SU-DHL-6 (cell line): ENCODE measurements around the gene STK32B.
"Not testable (repeated sequence)": the region's sequence is repeated elsewhere in the genome, so short reads cannot be mapped to it uniquely, and the experiment has no call there.

Experiments
- H2AFZ ChIP-seq: fragments of 200-600 bp; sonication (generic); 2 replicates; pipeline ENCODE4 v1.6.1; 2014; ENCODE audit warnings: low read depth, mild to moderate bottlenecking, moderate library complexity, mixed read lengths, antibody characterized with exemption, low read length; ENCODE audit not compliant: severe bottlenecking
- H3F3A ChIP-seq: fragments of 200-600 bp; shearing (Covaris generic); 2 replicates; pipeline ENCODE4 v1.6.0; 2016; ENCODE audit warnings: antibody characterized with exemption, mild to moderate bottlenecking; ENCODE audit not compliant: insufficient read depth
- H3K27ac ChIP-seq: fragments of 200-600 bp; sonication (generic); 2 replicates; pipeline ENCODE4 v1.5.1; 2016; ENCODE audit warnings: low read depth, mild to moderate bottlenecking, low read length, moderate library complexity, mixed read lengths
- H3K27me3 ChIP-seq: fragments of 200-600 bp; sonication (generic), shearing (Covaris generic); 2 replicates; pipeline ENCODE4 v1.6.0; 2014; ENCODE audit warnings: mild to moderate bottlenecking, low read length
- H3K36me3 ChIP-seq: fragments of 200-600 bp; sonication (generic); 2 replicates; pipeline ENCODE4 v1.6.1; 2014; ENCODE audit warnings: mild to moderate bottlenecking, low read length, mixed read lengths
- H3K4me2 ChIP-seq: fragments of 300-600, 200-600 bp; shearing (Covaris generic), sonication (generic); 2 replicates; pipeline ENCODE4 v1.6.0; 2014; ENCODE audit warnings: low read length, low read depth, mild to moderate bottlenecking; ENCODE audit not compliant: poor library complexity, severe bottlenecking
- H3K4me3 ChIP-seq: fragments of 200-600 bp; sonication (generic); 2 replicates; pipeline ENCODE4 v1.5.1; 2014; ENCODE audit warnings: antibody characterized with exemption, low read length, mild to moderate bottlenecking, mixed read lengths; ENCODE audit not compliant: insufficient read depth, poor library complexity, severe bottlenecking
- H3K79me2 ChIP-seq: fragments of 200-600 bp; sonication (generic); 2 replicates; pipeline ENCODE4 v1.6.1; 2014; ENCODE audit warnings: mild to moderate bottlenecking, low read length, moderate library complexity; ENCODE audit not compliant: insufficient read depth
- H3K9ac ChIP-seq: fragments of 200-600 bp; sonication (generic); 2 replicates; pipeline ENCODE4 v1.7.0; 2014; ENCODE audit warnings: mild to moderate bottlenecking, low read length
- H3K9me2 ChIP-seq: fragments of 200-600 bp; sonication (generic); replicated peaks from 2 replicates; pipeline ENCODE4 v1.6.1; 2014; ENCODE audit warnings: low read length; ENCODE audit not compliant: insufficient read depth
- H3K9me3 ChIP-seq: fragments of 200-600 bp; sonication (generic); 2 replicates; pipeline ENCODE4 v1.6.1; 2014; ENCODE audit warnings: low read length, mixed read lengths; ENCODE audit not compliant: insufficient read depth
- H4K20me1 ChIP-seq: fragments of 200-600 bp; sonication (generic); 2 replicates; pipeline ENCODE4 v1.6.1; 2014; ENCODE audit warnings: low read depth, mild to moderate bottlenecking, antibody characterized with exemption, low read length, moderate library complexity, mixed read lengths
- EZH2phosphoT487 ChIP-seq: fragments of 200-600 bp; sonication (generic), shearing (Covaris generic); conservative IDR thresholded peaks from 2 replicates; pipeline ENCODE4 v1.6.1; 2018; ENCODE audit warnings: mild to moderate bottlenecking, antibody characterized with exemption, low read length, moderate library complexity, mixed read lengths
- TF ChIP-seq, protein P1 (sequence below): fragments of 200-600 bp; sonication (generic); IDR thresholded peaks from one replicate; pipeline ENCODE4 v1.5.1; 2017; ENCODE audit warnings: antibody characterized with exemption, mild to moderate bottlenecking, low read length, moderate library complexity; ENCODE audit not compliant: insufficient read depth, poor library complexity, severe bottlenecking

STK32B gene

GRCh38 chr4:5237086-5237660, 185.9 kb downstream of the STK32B start:
- Histone ChIP-seq H3F3A (no peaks in the 10 kb centered on the region), H3K79me2 (no peaks in the 10 kb centered on the region), H3K36me3 (no peaks in the 10 kb centered on the region), H2AFZ (no peak overlapping the region), H3K9me3 (no peaks in the 10 kb centered on the region), H3K27ac (no peak overlapping the region), H3K27me3 (no peaks in the 10 kb centered on the region), H3K9ac (no peak overlapping the region), H4K20me1 (no peaks in the 10 kb centered on the region), H3K4me3 (no peak overlapping the region), H3K4me2 (no peak overlapping the region), H3K9me2 (no peaks in the 10 kb centered on the region)
- TF ChIP-seq, protein P1, sequence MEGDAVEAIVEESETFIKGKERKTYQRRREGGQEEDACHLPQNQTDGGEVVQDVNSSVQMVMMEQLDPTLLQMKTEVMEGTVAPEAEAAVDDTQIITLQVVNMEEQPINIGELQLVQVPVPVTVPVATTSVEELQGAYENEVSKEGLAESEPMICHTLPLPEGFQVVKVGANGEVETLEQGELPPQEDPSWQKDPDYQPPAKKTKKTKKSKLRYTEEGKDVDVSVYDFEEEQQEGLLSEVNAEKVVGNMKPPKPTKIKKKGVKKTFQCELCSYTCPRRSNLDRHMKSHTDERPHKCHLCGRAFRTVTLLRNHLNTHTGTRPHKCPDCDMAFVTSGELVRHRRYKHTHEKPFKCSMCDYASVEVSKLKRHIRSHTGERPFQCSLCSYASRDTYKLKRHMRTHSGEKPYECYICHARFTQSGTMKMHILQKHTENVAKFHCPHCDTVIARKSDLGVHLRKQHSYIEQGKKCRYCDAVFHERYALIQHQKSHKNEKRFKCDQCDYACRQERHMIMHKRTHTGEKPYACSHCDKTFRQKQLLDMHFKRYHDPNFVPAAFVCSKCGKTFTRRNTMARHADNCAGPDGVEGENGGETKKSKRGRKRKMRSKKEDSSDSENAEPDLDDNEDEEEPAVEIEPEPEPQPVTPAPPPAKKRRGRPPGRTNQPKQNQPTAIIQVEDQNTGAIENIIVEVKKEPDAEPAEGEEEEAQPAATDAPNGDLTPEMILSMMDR: no peak
- TF ChIP-seq EZH2phosphoT487: no peak

DNA sequence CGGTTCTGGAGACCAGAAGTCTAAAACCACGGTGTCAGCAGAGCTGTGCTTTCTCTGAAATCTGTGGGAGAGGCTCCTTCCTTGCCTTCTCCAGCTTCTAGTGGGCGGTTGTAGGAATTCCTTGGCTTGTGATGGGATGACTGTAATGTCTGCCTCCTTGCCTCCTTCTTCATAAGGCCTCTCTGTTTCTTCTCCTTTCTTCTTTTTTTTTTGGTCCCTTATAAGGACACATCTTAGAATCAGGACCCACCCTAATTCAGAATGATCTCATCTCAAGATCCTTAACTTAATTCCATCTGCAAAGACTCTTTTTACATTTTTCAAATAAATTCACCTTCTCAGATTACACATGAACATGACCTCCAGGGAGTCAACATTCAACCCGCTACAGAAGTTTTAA, 186.9 kb downstream of the STK32B start:
- H2AFZ ChIP-seq: no peak overlapping the region
- H3K27me3 ChIP-seq: no peaks in the 10 kb centered on the region
- no peaks in the 10 kb centered on the region for H4K20me1 ChIP-seq
- H3K4me3 ChIP-seq: no peak overlapping the region
- H3K4me2 ChIP-seq: no peak overlapping the region
- H3K9me3 ChIP-seq: no peaks in the 10 kb centered on the region
- no peaks in the 10 kb centered on the region for H3K79me2 ChIP-seq
- no peaks in the 10 kb centered on the region for H3K36me3 ChIP-seq
- H3K9me2 ChIP-seq: no peaks in the 10 kb centered on the region
- no peak overlapping the region for H3K9ac ChIP-seq
- TF ChIP-seq EZH2phosphoT487: no peak
- TF ChIP-seq, protein P1: no peak
- H3K27ac ChIP-seq: no peak overlapping the region
- H3F3A ChIP-seq: no peaks in the 10 kb centered on the region

DNA sequence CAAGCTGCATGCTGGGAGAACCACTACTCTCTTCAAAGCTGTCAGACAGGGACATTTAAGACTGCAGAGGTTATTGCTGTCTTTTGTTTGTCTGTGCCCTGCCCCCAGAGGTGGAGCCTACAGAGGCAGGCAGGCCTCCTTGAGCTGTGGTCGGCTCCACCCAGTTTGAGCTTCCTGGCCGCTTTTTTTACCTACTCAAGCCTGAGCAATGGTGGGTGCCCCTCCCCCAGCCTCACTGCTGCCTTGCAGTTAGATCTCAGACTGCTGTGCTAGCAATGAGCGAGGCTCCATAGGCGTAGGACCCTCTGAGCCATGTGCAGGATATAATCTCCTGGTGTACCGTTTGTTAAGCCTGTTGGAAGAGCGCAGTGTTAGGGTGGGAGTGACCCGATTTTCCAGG, 195.8 kb downstream of the STK32B start:
- H3K36me3 ChIP-seq, H3K4me2 ChIP-seq, H4K20me1 ChIP-seq, H2AFZ ChIP-seq, H3K27me3 ChIP-seq, H3K9me3 ChIP-seq, H3F3A ChIP-seq, H3K4me3 ChIP-seq, H3K9me2 ChIP-seq, H3K27ac ChIP-seq, H3K9ac ChIP-seq, H3K79me2 ChIP-seq: not testable (repeated sequence)

GRCh38 chr4:5247735-5248134, 196.5 kb downstream of the STK32B start:
- H3K9me3 ChIP-seq: no peaks in the 10 kb centered on the region
- no peaks in the 10 kb centered on the region for H3K79me2 ChIP-seq
- no peaks in the 10 kb centered on the region for H3F3A ChIP-seq
- no peak overlapping the region for H3K4me2 ChIP-seq
- no peaks in the 10 kb centered on the region for H3K27me3 ChIP-seq
- no peaks in the 10 kb centered on the region for H3K36me3 ChIP-seq
- no peak overlapping the region for H3K27ac ChIP-seq
- no peak overlapping the region for H3K4me3 ChIP-seq
- TF ChIP-seq EZH2phosphoT487: no peak
- TF ChIP-seq, protein P1: no peak
- H2AFZ ChIP-seq: no peak overlapping the region
- no peaks in the 10 kb centered on the region for H3K9me2 ChIP-seq
- no peaks in the 10 kb centered on the region for H4K20me1 ChIP-seq
- H3K9ac ChIP-seq: no peak overlapping the region
